ENCODE results near the gene SLC13A1.

The SLC13A1 gene

GRCh38 chr7:123193235-123193634 lies 6.5 kb downstream of the SLC13A1 start:
- no peak for DNase-seq (ENCODE audit: low spot score)

- peak; percentile 17 for DNase-seq (ENCODE audit: low spot score)
These were observed 8.6 kb downstream of the SLC13A1 start for GRCh38 chr7:123191132-123191531.

- DNase-seq (ENCODE audit: low spot score): no peak
These were observed 9.5 kb downstream of the SLC13A1 start for GRCh38 chr7:123190109-123190831.

- DNase-seq (ENCODE audit: low spot score): no peak
These were observed 14.0 kb downstream of the SLC13A1 start for GRCh38 chr7:123185756-123186155.

- no peak for DNase-seq (ENCODE audit: low spot score)
These were observed 15.5 kb downstream of the SLC13A1 start for GRCh38 chr7:123184271-123184670.

GRCh38 chr7:123183431-123183830 lies 16.3 kb downstream of the SLC13A1 start:
- no peak for DNase-seq (ENCODE audit: low spot score)

GRCh38 chr7:123177442-123177841 lies 22.3 kb downstream of the SLC13A1 start:
- no peak for DNase-seq (ENCODE audit: low spot score)

- no peak for DNase-seq (ENCODE audit: low spot score)
These were observed 29.2 kb downstream of the SLC13A1 start for GRCh38 chr7:123170333-123171246.

- DNase-seq (ENCODE audit: low spot score): no peak
These were observed 30.7 kb downstream of the SLC13A1 start for GRCh38 chr7:123169065-123169464.

GRCh38 chr7:123157606-123158005 lies 42.2 kb downstream of the SLC13A1 start:
- no peak for DNase-seq (ENCODE audit: low spot score)

- no peak for DNase-seq (ENCODE audit: low spot score)
These were observed 44.2 kb downstream of the SLC13A1 start for GRCh38 chr7:123155571-123155970.

GRCh38 chr7:123154231-123154860 lies 45.4 kb downstream of the SLC13A1 start:
- peak; percentile 21 for DNase-seq (ENCODE audit: low spot score)

GRCh38 chr7:123151443-123151842 lies 48.3 kb downstream of the SLC13A1 start:
- no peak for DNase-seq (ENCODE audit: low spot score)

GRCh38 chr7:123148813-123149212 lies 51.0 kb downstream of the SLC13A1 start:
- no peak for DNase-seq (ENCODE audit: low spot score)

- DNase-seq (ENCODE audit: low spot score): no peak
These were observed 56.3 kb downstream of the SLC13A1 start for GRCh38 chr7:123143252-123144006.

- no peak for DNase-seq (ENCODE audit: low spot score)
These were observed 59.2 kb downstream of the SLC13A1 start for GRCh38 chr7:123140561-123140960.

GRCh38 chr7:123135960-123136359 lies 63.8 kb downstream of the SLC13A1 start:
- DNase-seq (ENCODE audit: low spot score): no peak

- no peak for DNase-seq (ENCODE audit: low spot score)
These were observed 65.8 kb downstream of the SLC13A1 start for GRCh38 chr7:123133924-123134323.

GRCh38 chr7:123131961-123132360 lies 67.8 kb downstream of the SLC13A1 start:
- DNase-seq (ENCODE audit: low spot score): no peak

GRCh38 chr7:123131556-123131955 lies 68.2 kb downstream of the SLC13A1 start:
- DNase-seq (ENCODE audit: low spot score): no peak

- no peak for DNase-seq (ENCODE audit: low spot score)
These were observed 68.6 kb downstream of the SLC13A1 start for GRCh38 chr7:123131140-123131539.

- no peak for DNase-seq (ENCODE audit: low spot score)
These were observed 73.1 kb downstream of the SLC13A1 start for GRCh38 chr7:123126691-123127090.

All from HuH-7.5 (cell line).